ENCODE measurements around the gene LCN10. TPM values are rescaled to one million over a fixed set of nuclear protein-coding genes. Genes with fewer than 3 reads are reported as not detected.
A peak's percentile ranks its signal among the peaks of the same experiment; 100 is the strongest.

Gene LCN10
- total and polyA plus RNA-seq, 2 of the 13 experiments (the other 11 are each of a cell fraction or from before 2014, with no cell fraction given), result 0.53 to 0.61 TPM

- TF ChIP-seq ZNF777 (CRISPR knock-in tag; IDR thresholded peaks at IDR 0.05) (no peak), SIX1 (CRISPR knock-in tag; IDR thresholded peaks at IDR 0.05; ENCODE audit: borderline replicate concordance) (no peak), ZNF18 (CRISPR knock-in tag; IDR thresholded peaks at IDR 0.05; ENCODE audit: insufficient replicate concordance) (no peak), ZNF136 (CRISPR knock-in tag; IDR thresholded peaks at IDR 0.05; ENCODE audit: low read depth) (no peak), ZNF432 (CRISPR knock-in tag; IDR thresholded peaks at IDR 0.05; ENCODE audit: borderline replicate concordance) (no peak), CENPX (CRISPR knock-in tag; IDR thresholded peaks at IDR 0.05) (no peak), MZF1 (CRISPR knock-in tag; IDR thresholded peaks at IDR 0.05; ENCODE audit: borderline replicate concordance) (no peak), REL (CRISPR knock-in tag; conservative IDR thresholded peaks at IDR 0.05) (0 out of 2 replicates have a peak, but pooled peaks have one; percentile 63), MTF2 (CRISPR knock-in tag; IDR thresholded peaks at IDR 0.05; ENCODE audit: borderline replicate concordance) (no peak), MYNN (CRISPR knock-in tag; IDR thresholded peaks at IDR 0.05; ENCODE audit: low read depth) (no peak), RBFOX2 (IDR thresholded peaks at IDR 0.05; ENCODE audit: low read depth, low read length) (0 out of 2 replicates have a peak, but pooled peaks have one; percentile 38), MEF2D (CRISPR knock-in tag; IDR thresholded peaks at IDR 0.05) (0 out of 2 replicates have a peak, but pooled peaks have one; percentile 22), ZNF225 (CRISPR knock-in tag; IDR thresholded peaks at IDR 0.05) (0 out of 2 replicates have a peak, but pooled peaks have one; percentile 64), ZNF563 (CRISPR knock-in tag; IDR thresholded peaks at IDR 0.05) (no peak; the same call in 1 of the 2 replicates), SAFB2 (CRISPR knock-in tag; IDR thresholded peaks at IDR 0.05; ENCODE audit: borderline replicate concordance, low read depth) (no peak), SNAPC4 (CRISPR knock-in tag; IDR thresholded peaks at IDR 0.05) (no peak), RNF219 (CRISPR knock-in tag; IDR thresholded peaks at IDR 0.05) (no peak), PHF5A (CRISPR knock-in tag; IDR thresholded peaks at IDR 0.05; ENCODE audit: low read depth, unreplicated experiment) (no peak), EHMT2 (IDR thresholded peaks at IDR 0.05; ENCODE audit: borderline replicate concordance, low read depth, low read length) (no peak), PCBP1 (IDR thresholded peaks at IDR 0.05; ENCODE audit: borderline replicate concordance, low read depth, low read length) (no peak), SALL1 (CRISPR knock-in tag; IDR thresholded peaks at IDR 0.05) (peak; percentile 86)
Observed at GRCh38 chr9:136697146-136697820, 45.5 kb downstream of the LCN10 start (continued).
